T-helper 17 cell (primary cell): Measurements from ENCODE around the gene STIMATE. TPM values are rescaled to one million over a fixed set of nuclear protein-coding genes. Genes with fewer than 3 reads are reported as not detected.

Source experiments
- ATAC-seq: fragments of 150-1000 bp; cut with Tn5 transposase; 2 replicates; pipeline ENCODE4 v1.10.0; 2021; ENCODE audit warnings: mild to moderate bottlenecking, moderate library complexity
- DNase-seq, 3 donors: peaks; one replicate each; pipeline versions ENCODE4 v3.0.0 to v3.0.0-alpha.2; 2020 to 2021
- H3K9me3 ChIP-seq: one replicate; pipeline ENCODE4 v1.7.0; 2013; ENCODE audit warnings: low read length, mild to moderate bottlenecking; ENCODE audit not compliant: control insufficient read depth, poor library complexity, severe bottlenecking
- H3K27ac Mint-ChIP-seq: one replicate; pipeline ENCODE4 v1.8.0; 2022; ENCODE audit warnings: mild to moderate bottlenecking, moderate library complexity, mixed read lengths
- H3K27me3 Mint-ChIP-seq: one replicate; pipeline ENCODE4 v1.8.0; 2022; ENCODE audit warnings: mixed read lengths
- H3K36me3 Mint-ChIP-seq: one replicate; pipeline ENCODE4 v1.8.0; 2022; ENCODE audit warnings: low read depth, mixed read lengths
- H3K4me1 Mint-ChIP-seq: one replicate; pipeline ENCODE4 v1.8.0; 2022; ENCODE audit warnings: mild to moderate bottlenecking, mixed read lengths
- H3K4me3 Mint-ChIP-seq: one replicate; pipeline ENCODE4 v1.8.0; 2022; ENCODE audit warnings: mild to moderate bottlenecking, moderate library complexity, mixed read lengths
- total RNA-seq, 4 donors: library from RNA in 2 of 4; stranded (reverse) in 2 of 4; gene quantifications; one replicate each; pipeline ENCODE4 v1.2.3 and lab custom pipeline; 2022 to 2026

The STIMATE gene
- total RNA-seq, 2 donors from 2014 or later, result 41.1 to 42.6 TPM

- H3K36me3 Mint-ChIP-seq, result peaks cover 3% of the 10 kb centered on the region
These were observed 69.4 kb downstream of the STIMATE start for GRCh38 chr3:52827866-52828376.

GRCh38 chr3:52827441-52827840 is 69.9 kb downstream of the STIMATE start:
- ATAC-seq (no peak), DNase-seq (no peak)
- Mint-ChIP-seq H3K27me3 (no peaks in the 10 kb centered on the region), H3K27ac (no peak overlapping the region), H3K4me1 (no peaks in the 10 kb centered on the region), H3K4me3 (no peak overlapping the region), H3K36me3 (peaks cover 3% of the 10 kb centered on the region)
- no peaks in the 10 kb centered on the region for H3K9me3 ChIP-seq

More at GRCh38 chr3:52827866-52828376, 69.4 kb downstream of the STIMATE start:
- Mint-ChIP-seq H3K27me3 (no peaks in the 10 kb centered on the region), H3K27ac (no peak overlapping the region), H3K4me1 (no peaks in the 10 kb centered on the region), H3K4me3 (no peak overlapping the region)
- no peaks in the 10 kb centered on the region for H3K9me3 ChIP-seq
- no peak for ATAC-seq
- DNase-seq, result no peak

DNA sequence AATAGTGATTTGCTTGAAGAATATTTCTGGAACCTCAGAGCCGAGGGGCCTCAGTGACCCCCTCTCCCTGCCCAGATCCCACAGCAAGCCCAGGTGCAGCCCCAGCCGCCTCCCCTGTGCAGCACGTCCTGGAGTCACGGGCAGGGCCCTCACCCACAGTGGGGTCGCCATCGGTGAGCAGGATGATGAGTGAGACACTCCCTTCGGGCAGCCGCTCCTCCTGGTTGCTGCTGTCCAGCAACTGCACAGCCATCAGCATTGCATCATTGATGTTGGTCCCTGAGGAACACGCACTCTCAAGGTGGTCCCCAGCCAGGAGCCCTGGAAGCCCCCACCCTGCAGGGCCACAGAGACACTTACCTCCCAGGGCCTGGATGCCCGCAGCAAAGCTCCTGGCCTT is 73.3 kb downstream of the STIMATE start:
- DNase-seq (no peak), ATAC-seq (no peak)
- no peaks in the 10 kb centered on the region for H3K9me3 ChIP-seq
- Mint-ChIP-seq H3K4me1 (no peaks in the 10 kb centered on the region), H3K4me3 (no peak overlapping the region), H3K27me3 (no peaks in the 10 kb centered on the region), H3K27ac (no peak overlapping the region), H3K36me3 (peaks cover 3% of the 10 kb centered on the region)

DNA sequence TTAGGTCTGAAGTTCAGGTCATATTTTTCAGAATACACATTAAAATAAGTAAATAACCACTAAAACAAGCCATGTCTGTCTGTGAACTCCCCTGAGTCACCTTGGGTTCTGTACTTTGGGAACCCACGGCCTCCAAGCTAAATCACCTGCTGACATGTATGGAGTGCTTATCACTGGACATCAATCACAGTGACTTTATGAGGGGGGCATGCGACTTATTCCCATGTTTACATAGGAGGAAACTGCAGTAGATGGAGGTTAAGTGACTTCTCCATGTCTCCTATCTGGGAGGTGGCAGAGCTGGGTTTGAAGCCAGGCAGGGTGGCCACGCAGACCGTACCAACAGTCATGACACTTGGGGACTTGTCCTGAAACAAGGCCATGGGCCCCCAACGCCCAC is 75.0 kb downstream of the STIMATE start:
- Mint-ChIP-seq H3K4me1 (no peaks in the 10 kb centered on the region), H3K27me3 (no peaks in the 10 kb centered on the region), H3K4me3 (no peak overlapping the region), H3K27ac (no peak overlapping the region), H3K36me3 (peaks cover 3% of the 10 kb centered on the region)
- H3K9me3 ChIP-seq, result no peaks in the 10 kb centered on the region
- ATAC-seq (no peak), DNase-seq (no peak)

- no peaks in the 10 kb centered on the region for H3K9me3 ChIP-seq
- peaks cover 3% of the 10 kb centered on the region for H3K36me3 Mint-ChIP-seq
- no peak overlapping the region for H3K4me3 Mint-ChIP-seq
- no peaks in the 10 kb centered on the region for H3K27me3 Mint-ChIP-seq
- H3K27ac Mint-ChIP-seq, result no peak overlapping the region
- H3K4me1 Mint-ChIP-seq, result no peaks in the 10 kb centered on the region
- no peak for ATAC-seq
- no peak for DNase-seq
These were observed 76.6 kb downstream of the STIMATE start for GRCh38 chr3:52820736-52821135.

GRCh38 chr3:52819936-52820335 is 77.4 kb downstream of the STIMATE start:
- Mint-ChIP-seq H3K4me1 (no peaks in the 10 kb centered on the region), H3K36me3 (peaks cover under 1% of the 10 kb centered on the region), H3K27me3 (no peaks in the 10 kb centered on the region), H3K4me3 (no peak overlapping the region), H3K27ac (no peak overlapping the region)
- no peak for ATAC-seq
- no peak for DNase-seq
- H3K9me3 ChIP-seq, result no peaks in the 10 kb centered on the region

DNA sequence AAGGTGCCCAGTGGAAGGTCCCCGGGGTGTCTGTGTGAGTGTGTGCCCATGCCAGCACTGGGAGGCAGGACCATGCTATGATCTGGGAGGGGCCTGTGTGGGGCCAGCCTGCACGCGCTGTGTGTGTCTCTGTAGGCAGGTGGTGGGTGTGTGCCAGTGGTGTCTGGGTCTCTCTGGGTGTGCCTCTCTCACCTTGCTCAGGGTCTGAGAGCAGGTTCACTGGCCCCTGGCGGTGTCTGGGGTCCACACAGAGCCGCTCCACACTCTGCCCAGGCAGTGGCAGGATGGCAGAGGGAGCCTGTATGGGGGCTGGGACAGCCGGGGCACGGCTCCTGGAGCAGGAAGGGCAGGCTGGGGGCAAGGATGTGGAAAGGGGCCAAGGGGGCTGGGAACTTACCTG is 79.5 kb downstream of the STIMATE start:
- H3K4me3 Mint-ChIP-seq, result no peak overlapping the region
- ATAC-seq, result no peak
- H3K27me3 Mint-ChIP-seq, result no peaks in the 10 kb centered on the region
- no peaks in the 10 kb centered on the region for H3K9me3 ChIP-seq
- H3K4me1 Mint-ChIP-seq, result no peaks in the 10 kb centered on the region
- H3K36me3 Mint-ChIP-seq, result no peaks in the 10 kb centered on the region
- DNase-seq, result no peak
- no peak overlapping the region for H3K27ac Mint-ChIP-seq

- H3K4me3 Mint-ChIP-seq, result no peak overlapping the region
- no peaks in the 10 kb centered on the region for H3K36me3 Mint-ChIP-seq
- DNase-seq, result no peak
- H3K9me3 ChIP-seq, result no peaks in the 10 kb centered on the region
- H3K27me3 Mint-ChIP-seq, result no peaks in the 10 kb centered on the region
- no peaks in the 10 kb centered on the region for H3K4me1 Mint-ChIP-seq
- ATAC-seq, result no peak
- no peak overlapping the region for H3K27ac Mint-ChIP-seq
These were observed 80.1 kb downstream of the STIMATE start for GRCh38 chr3:52817221-52817620.

DNA sequence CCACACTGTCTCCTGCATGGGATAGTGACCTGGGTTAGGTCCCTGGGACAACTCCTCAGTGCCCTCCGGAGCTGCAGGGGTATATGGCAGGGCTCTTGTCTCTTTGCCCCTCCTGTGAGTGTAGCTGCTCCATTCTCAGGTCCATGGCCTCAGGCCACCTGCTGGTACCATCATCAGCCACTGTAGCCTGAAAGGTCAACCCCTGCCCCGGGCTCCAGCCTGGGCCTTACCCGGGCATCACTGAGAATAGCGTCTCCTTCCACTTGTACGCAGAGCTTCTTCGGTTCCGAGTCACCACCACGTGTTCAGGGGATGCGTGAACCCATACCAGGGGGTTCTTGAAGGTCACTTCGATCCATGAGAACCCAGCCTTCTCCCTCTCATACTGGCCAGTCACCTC is 80.7 kb downstream of the STIMATE start:
- ATAC-seq (no peak), DNase-seq (no peak)
- H3K36me3 Mint-ChIP-seq, result no peaks in the 10 kb centered on the region
- H3K4me3 Mint-ChIP-seq, result no peak overlapping the region
- H3K9me3 ChIP-seq, result no peaks in the 10 kb centered on the region
- no peaks in the 10 kb centered on the region for H3K4me1 Mint-ChIP-seq
- no peaks in the 10 kb centered on the region for H3K27me3 Mint-ChIP-seq
- no peak overlapping the region for H3K27ac Mint-ChIP-seq

DNA sequence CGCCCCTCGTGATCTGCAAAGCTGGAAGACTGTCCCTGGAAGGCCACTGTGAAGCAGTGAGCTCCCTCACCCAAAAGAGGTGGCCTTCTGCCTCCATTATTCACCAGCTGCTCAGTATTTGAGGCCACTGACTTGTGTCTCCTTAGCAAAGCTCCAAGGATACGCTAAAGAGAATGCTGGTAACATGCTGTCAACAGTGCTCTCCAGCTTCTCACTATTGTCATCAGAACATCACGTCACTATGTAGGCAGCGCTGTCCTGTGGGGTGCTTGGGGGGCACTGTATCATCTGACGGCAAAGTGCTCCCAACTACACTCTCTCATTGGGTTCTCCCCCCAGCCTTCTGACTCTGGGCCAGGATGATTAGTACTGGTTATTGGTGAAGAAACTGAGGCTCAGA is 81.1 kb downstream of the STIMATE start:
- H3K4me3 Mint-ChIP-seq, result no peak overlapping the region
- H3K27me3 Mint-ChIP-seq, result no peaks in the 10 kb centered on the region
- no peak for ATAC-seq

GRCh38 chr3:52813810-52814209 is 83.5 kb downstream of the STIMATE start:
- H3K9me3 ChIP-seq, result no peaks in the 10 kb centered on the region
- DNase-seq (no peak), ATAC-seq (no peak)
- no peak overlapping the region for H3K4me3 Mint-ChIP-seq
- H3K27me3 Mint-ChIP-seq, result no peaks in the 10 kb centered on the region
- no peaks in the 10 kb centered on the region for H3K36me3 Mint-ChIP-seq
- no peak overlapping the region for H3K27ac Mint-ChIP-seq
- H3K4me1 Mint-ChIP-seq, result peaks cover 11% of the 10 kb centered on the region

More for the DNA sequence above, 81.1 kb downstream of the STIMATE start:
- Mint-ChIP-seq H3K4me1 (no peaks in the 10 kb centered on the region), H3K27ac (no peak overlapping the region), H3K36me3 (no peaks in the 10 kb centered on the region)
- DNase-seq, result no peak
- H3K9me3 ChIP-seq, result no peaks in the 10 kb centered on the region

GRCh38 chr3:52811452-52812011 is 85.8 kb downstream of the STIMATE start:
- no peaks in the 10 kb centered on the region for H3K36me3 Mint-ChIP-seq
- peaks cover 11% of the 10 kb centered on the region for H3K4me1 Mint-ChIP-seq
- H3K27me3 Mint-ChIP-seq, result no peaks in the 10 kb centered on the region
- H3K9me3 ChIP-seq, result no peaks in the 10 kb centered on the region
- H3K4me3 Mint-ChIP-seq, result no peak overlapping the region
- ATAC-seq (no peak), DNase-seq (no peak)
- H3K27ac Mint-ChIP-seq, result peak overlapping the region; percentile 57

DNA sequence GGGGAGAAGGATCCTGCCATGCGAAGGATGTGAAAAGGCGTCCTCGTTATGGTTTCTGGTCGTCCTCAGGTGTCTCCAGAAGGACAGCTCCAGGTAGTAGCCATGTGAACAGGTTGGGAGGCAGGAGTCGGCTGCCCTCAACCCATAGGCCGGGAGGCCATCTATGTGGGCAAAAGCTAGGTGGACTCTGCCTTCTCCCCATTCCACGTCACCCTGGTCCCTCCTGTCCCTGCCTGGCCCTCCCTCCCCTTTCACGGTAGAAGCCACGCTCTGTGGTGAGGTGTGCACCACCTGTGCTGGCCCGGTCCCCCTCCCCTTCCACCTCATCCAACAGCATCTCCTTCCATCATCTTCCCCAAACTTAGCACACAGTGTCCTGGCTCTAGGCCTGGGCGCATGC is 86.4 kb downstream of the STIMATE start:
- Mint-ChIP-seq H3K27ac (no peak overlapping the region), H3K4me3 (no peak overlapping the region), H3K36me3 (no peaks in the 10 kb centered on the region), H3K27me3 (no peaks in the 10 kb centered on the region), H3K4me1 (peaks cover 11% of the 10 kb centered on the region)
- no peaks in the 10 kb centered on the region for H3K9me3 ChIP-seq
- no peak for ATAC-seq
- DNase-seq, result no peak

DNA sequence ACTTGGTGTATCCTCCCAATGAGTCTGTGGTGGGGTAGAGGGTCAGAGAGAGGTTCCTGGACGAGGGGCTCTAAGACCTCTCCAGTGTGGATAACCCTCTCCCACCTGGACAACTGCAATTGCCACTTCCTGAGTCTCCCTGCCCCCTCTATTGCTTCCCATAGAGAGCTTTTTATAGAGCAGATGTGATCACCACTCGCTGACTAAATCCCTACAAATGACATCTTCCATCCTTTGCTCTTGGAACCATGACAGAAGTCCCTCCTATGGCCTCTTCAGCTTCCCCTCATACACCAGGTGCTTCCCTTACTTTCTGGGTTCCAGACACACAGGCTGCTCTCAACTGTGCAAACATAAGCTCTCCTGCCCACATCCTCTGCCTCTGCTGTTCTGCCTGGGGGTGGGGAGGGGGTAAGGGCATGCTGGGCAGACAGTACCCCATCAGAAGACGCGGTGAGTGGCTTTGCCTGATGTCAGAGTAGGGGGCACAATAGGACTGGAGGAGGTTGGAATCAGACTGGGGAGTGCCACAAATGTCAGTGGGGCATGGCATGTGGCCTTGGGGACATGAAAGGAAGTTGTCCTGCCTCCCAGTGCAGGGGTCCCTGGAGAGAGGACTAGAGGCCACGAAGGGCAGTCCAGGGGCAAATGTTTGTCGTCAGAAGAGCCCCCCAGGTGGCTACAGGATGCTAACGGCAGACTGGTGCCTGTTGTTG is 87.5 kb downstream of the STIMATE start:
- no peaks in the 10 kb centered on the region for H3K9me3 ChIP-seq
- Mint-ChIP-seq H3K27ac (no peak overlapping the region), H3K4me3 (no peak overlapping the region), H3K4me1 (peaks cover 11% of the 10 kb centered on the region), H3K27me3 (no peaks in the 10 kb centered on the region), H3K36me3 (no peaks in the 10 kb centered on the region)
- ATAC-seq (no peak), DNase-seq (no peak)
